ENCODE results near the gene ANKFN1. TPM values are rescaled to one million over a fixed set of nuclear protein-coding genes. Genes with fewer than 3 reads are reported as not detected.

Gene ANKFN1
- total RNA-seq, 2 donors from 2014 or later: 0.52 to 0.58 TPM

- no peaks in the 10 kb centered on the region for H3K9me3 ChIP-seq
Observed at GRCh38 chr17:56175299-56175955, 22.2 kb downstream of the ANKFN1 start.

GRCh38 chr17:56176091-56176490, 22.8 kb downstream of the ANKFN1 start:
- no peaks in the 10 kb centered on the region for H3K36me3 ChIP-seq
- no peak overlapping the region for H3K9ac ChIP-seq (ENCODE audit: low read depth in 2 of 2, low read length in 2 of 2)
- no peaks in the 10 kb centered on the region for H3K27me3 ChIP-seq
- no peak for TF ChIP-seq CTCF (IDR thresholded peaks at IDR 0.05)
- no peak overlapping the region for H3K4me3 ChIP-seq
- no peak overlapping the region for H3K27ac ChIP-seq
- H3K4me1 ChIP-seq: no peaks in the 10 kb centered on the region
- no peaks in the 10 kb centered on the region for H3K9me3 ChIP-seq
- DNase-seq: no peak
- intact Hi-C loops (cut with DNase I): no loop called here

More at GRCh38 chr17:56175299-56175955, 22.2 kb downstream of the ANKFN1 start:
- intact Hi-C loops (cut with DNase I): no loop called here
- no peak overlapping the region for H3K4me3 ChIP-seq
- no peak for TF ChIP-seq CTCF (IDR thresholded peaks at IDR 0.05)
- no peaks in the 10 kb centered on the region for H3K36me3 ChIP-seq
- H3K4me1 ChIP-seq: no peaks in the 10 kb centered on the region
- no peak for DNase-seq
- H3K27ac ChIP-seq: no peak overlapping the region
- H3K9ac ChIP-seq (ENCODE audit: low read depth in 2 of 2, low read length in 2 of 2): no peak overlapping the region
- no peaks in the 10 kb centered on the region for H3K27me3 ChIP-seq

DNA sequence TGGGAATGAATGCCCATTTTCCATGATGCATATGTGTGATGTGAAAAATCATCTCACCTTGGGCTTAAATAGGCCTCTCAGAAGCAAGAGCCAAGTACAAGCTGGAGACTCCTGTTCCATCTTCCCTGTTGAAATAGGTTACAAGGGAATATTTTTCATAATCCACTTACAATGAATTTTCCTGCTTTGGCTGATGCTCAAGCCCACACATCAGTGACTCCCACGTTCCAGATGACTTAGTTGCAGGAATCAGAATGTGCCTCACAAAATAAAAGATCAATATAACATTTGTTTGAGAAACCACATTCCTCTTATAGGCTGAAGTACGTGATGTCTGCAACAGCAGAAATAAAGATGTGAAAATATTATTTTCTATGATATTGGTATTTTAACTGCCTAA, 24.1 kb downstream of the ANKFN1 start:
- Histone ChIP-seq H3K4me3 (no peak overlapping the region), H3K27me3 (no peaks in the 10 kb centered on the region), H3K36me3 (no peaks in the 10 kb centered on the region), H3K4me1 (no peaks in the 10 kb centered on the region), H3K9ac (ENCODE audit: low read depth in 2 of 2, low read length in 2 of 2) (no peak overlapping the region), H3K9me3 (no peaks in the 10 kb centered on the region), H3K27ac (no peak overlapping the region)
- no peak for TF ChIP-seq CTCF (IDR thresholded peaks at IDR 0.05)
- intact Hi-C loops (cut with DNase I): no loop called here
- DNase-seq: no peak

DNA sequence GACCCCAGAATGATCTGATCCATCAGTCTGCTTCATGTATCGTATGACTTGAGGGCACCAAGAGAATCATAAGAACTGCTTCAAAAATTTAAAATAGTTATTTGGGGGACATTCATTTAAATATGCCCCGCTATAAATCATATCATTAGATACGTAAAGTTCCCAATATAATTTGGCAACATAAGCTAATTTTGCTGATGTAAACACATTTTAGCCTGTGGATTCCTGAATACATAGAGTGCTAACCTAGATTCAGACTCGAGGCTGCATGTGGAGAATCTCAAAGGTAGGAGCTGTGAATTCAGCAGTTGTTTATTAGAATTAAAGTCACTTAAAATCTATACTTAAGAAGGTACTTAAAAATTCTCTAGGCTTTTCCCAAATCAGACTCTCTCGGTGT, 24.9 kb downstream of the ANKFN1 start:
- TF ChIP-seq CTCF (IDR thresholded peaks at IDR 0.05): no peak
- no peak for DNase-seq
- Histone ChIP-seq H3K9ac (ENCODE audit: low read depth in 2 of 2, low read length in 2 of 2) (no peak overlapping the region), H3K4me3 (no peak overlapping the region), H3K27me3 (no peaks in the 10 kb centered on the region), H3K4me1 (no peaks in the 10 kb centered on the region), H3K27ac (no peak overlapping the region), H3K9me3 (no peaks in the 10 kb centered on the region), H3K36me3 (no peaks in the 10 kb centered on the region)
- intact Hi-C loops (cut with DNase I): no loop called here

DNA sequence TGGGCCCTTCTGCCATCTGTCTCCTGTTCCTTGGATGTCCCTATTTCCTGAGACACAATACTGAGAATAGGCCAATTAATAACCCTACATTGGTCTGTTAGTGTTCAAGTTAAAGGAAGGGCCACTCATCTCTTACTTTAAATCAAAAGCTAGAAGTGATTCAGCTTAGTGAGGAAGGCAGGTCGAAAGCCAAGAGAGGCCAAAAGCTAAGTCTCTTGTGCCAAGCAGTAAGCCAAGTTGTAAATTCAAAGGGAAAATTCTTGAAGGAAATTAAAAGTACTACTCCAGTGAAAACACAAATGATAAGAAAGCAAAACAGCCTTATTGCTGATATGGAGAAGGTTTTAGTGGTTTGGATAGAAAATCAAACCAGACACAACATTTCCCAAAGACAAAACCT, 28.8 kb downstream of the ANKFN1 start:
- Histone ChIP-seq H3K36me3 (no peaks in the 10 kb centered on the region), H3K4me1 (no peaks in the 10 kb centered on the region), H3K27ac (no peak overlapping the region), H3K4me3 (no peak overlapping the region), H3K9ac (ENCODE audit: low read depth in 2 of 2, low read length in 2 of 2) (no peak overlapping the region), H3K9me3 (no peaks in the 10 kb centered on the region), H3K27me3 (no peaks in the 10 kb centered on the region)
- no peak for DNase-seq
- TF ChIP-seq CTCF (IDR thresholded peaks at IDR 0.05): no peak
- intact Hi-C loops (cut with DNase I): no loop called here
